ENCODE results near the gene LRRC14B.

DNA sequence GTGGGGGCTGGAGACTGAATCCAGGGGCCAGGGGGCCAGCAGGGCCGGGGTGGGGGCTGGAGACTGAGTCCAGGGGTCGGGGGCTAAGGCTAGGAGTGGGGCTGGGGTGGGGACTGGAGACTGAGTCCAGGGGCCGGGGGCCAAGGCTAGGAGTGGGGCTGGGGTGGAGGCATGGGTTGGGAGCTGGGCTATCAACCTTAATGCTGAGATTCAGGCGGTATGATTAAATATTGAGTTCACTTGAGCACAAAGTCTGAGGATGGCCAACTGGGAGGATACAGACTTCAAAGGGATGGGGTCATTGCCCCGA is 17.0 kb upstream of the LRRC14B start:
- TF ChIP-seq, protein P1, sequence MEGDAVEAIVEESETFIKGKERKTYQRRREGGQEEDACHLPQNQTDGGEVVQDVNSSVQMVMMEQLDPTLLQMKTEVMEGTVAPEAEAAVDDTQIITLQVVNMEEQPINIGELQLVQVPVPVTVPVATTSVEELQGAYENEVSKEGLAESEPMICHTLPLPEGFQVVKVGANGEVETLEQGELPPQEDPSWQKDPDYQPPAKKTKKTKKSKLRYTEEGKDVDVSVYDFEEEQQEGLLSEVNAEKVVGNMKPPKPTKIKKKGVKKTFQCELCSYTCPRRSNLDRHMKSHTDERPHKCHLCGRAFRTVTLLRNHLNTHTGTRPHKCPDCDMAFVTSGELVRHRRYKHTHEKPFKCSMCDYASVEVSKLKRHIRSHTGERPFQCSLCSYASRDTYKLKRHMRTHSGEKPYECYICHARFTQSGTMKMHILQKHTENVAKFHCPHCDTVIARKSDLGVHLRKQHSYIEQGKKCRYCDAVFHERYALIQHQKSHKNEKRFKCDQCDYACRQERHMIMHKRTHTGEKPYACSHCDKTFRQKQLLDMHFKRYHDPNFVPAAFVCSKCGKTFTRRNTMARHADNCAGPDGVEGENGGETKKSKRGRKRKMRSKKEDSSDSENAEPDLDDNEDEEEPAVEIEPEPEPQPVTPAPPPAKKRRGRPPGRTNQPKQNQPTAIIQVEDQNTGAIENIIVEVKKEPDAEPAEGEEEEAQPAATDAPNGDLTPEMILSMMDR (conservative IDR thresholded peaks at IDR 0.05) = no peak
- TF ChIP-seq ZFX (IDR thresholded peaks at IDR 0.05) = no peak

Data from C4-2B (cell line).